GM19468 (cell line): ENCODE measurements around the gene TAS2R40.

Source experiments
- ATAC-seq: cut with Tn5 transposase; IDR thresholded peaks from one replicate; pipeline ENCODE4 v1.9.1; 2021; ENCODE audit warnings: mild to moderate bottlenecking, moderate library complexity, moderate number of reproducible peaks; ENCODE audit not compliant: unreplicated experiment; ENCODE audit errors: extremely low read depth

Gene TAS2R40

GRCh38 chr7:143221286-143221685 lies 551 bp upstream of the TAS2R40 start:
- no peak for ATAC-seq

GRCh38 chr7:143222782-143223181 lies 945 bp downstream of the TAS2R40 start:
- ATAC-seq, result no peak

GRCh38 chr7:143223784-143224183 lies 1.9 kb downstream of the TAS2R40 start:
- ATAC-seq, result no peak

- ATAC-seq, result no peak
Measured at GRCh38 chr7:143225047-143225446, 3.2 kb downstream of the TAS2R40 start.

- no peak for ATAC-seq
Measured at GRCh38 chr7:143227806-143228205, 6.0 kb downstream of the TAS2R40 start.

GRCh38 chr7:143229054-143229790 lies 7.4 kb downstream of the TAS2R40 start:
- ATAC-seq, result no peak

- ATAC-seq, result no peak
Measured at GRCh38 chr7:143230602-143231457, 9.0 kb downstream of the TAS2R40 start.

GRCh38 chr7:143233816-143234532 lies 12.1 kb downstream of the TAS2R40 start:
- no peak for ATAC-seq

GRCh38 chr7:143234533-143234875 lies 12.7 kb downstream of the TAS2R40 start:
- no peak for ATAC-seq

GRCh38 chr7:143235561-143235960 lies 13.7 kb downstream of the TAS2R40 start:
- no peak for ATAC-seq

GRCh38 chr7:143236408-143236990 lies 14.7 kb downstream of the TAS2R40 start:
- ATAC-seq, result no peak

- ATAC-seq, result no peak
Measured at GRCh38 chr7:143237366-143237765, 15.5 kb downstream of the TAS2R40 start.

- no peak for ATAC-seq
Measured at GRCh38 chr7:143238289-143238980, 16.6 kb downstream of the TAS2R40 start.

- ATAC-seq, result no peak
Measured at GRCh38 chr7:143239813-143240212, 18.0 kb downstream of the TAS2R40 start.

GRCh38 chr7:143240291-143241168 lies 18.7 kb downstream of the TAS2R40 start:
- peak; percentile 93 for ATAC-seq

- ATAC-seq, result no peak
Measured at GRCh38 chr7:143242306-143242705, 20.5 kb downstream of the TAS2R40 start.

GRCh38 chr7:143243111-143243510 lies 21.3 kb downstream of the TAS2R40 start:
- no peak for ATAC-seq

- ATAC-seq, result no peak
Measured at GRCh38 chr7:143243614-143244013, 21.8 kb downstream of the TAS2R40 start.

GRCh38 chr7:143244321-143244720 lies 22.5 kb downstream of the TAS2R40 start:
- no peak for ATAC-seq
